T-cell (primary cell): Measurements from ENCODE around the gene TAF11. TPM values are rescaled to one million over a fixed set of nuclear protein-coding genes. Genes with fewer than 3 reads are reported as not detected.

Experiments used
- ATAC-seq, 4 experiments: fragments of 200-7000 bp in 3 of 4; fragments of 150-1000 bp in 1 of 4; cut with Tn5 transposase; replicated peaks in 1 of 4; 1 replicate in 3 of 4; 2 replicates in 1 of 4; pipeline ENCODE4 v1.10.0; 2021; ENCODE audit warnings: moderate library complexity in 3 of 4, mild to moderate bottlenecking in 2 of 4, moderate number of reproducible peaks in 1 of 4
- CTCF ChIA-PET, 2 donors: fragments of 300-600 bp; sonication (Branson Sonifier 250); formaldehyde crosslinking; loops; one replicate each; lab custom pipeline; 2022; ENCODE audit warnings: antibody characterized with exemption in 2 of 2; lab: Charles Lee
- POLR2A ChIA-PET, 2 donors: fragments of 300-600 bp; sonication (Branson Sonifier 250); formaldehyde crosslinking; loops; one replicate each; lab custom pipeline; 2022; ENCODE audit warnings: antibody characterized with exemption in 2 of 2; lab: Charles Lee
- DNase-seq, 35 experiments: peaks; one replicate each; pipeline versions ENCODE4 v3.0.0 to v3.0.0-alpha.2; 2013 to 2023
- H3K27ac ChIP-seq: one replicate; pipeline ENCODE4 v1.5.1; 2013; ENCODE audit warnings: low read length
- H3K27me3 ChIP-seq, 2 experiments: replicated peaks in 1 of 2; 1 replicate in 1 of 2; 2 replicates in 1 of 2; pipeline versions ENCODE4 v1.6.1 to v1.7.0; 2013; ENCODE audit warnings: low read length in 1 of 2, mixed read lengths in 1 of 2; ENCODE audit not compliant: control insufficient read depth in 2 of 2, insufficient read depth in 2 of 2; ENCODE audit errors: extremely low read depth in 1 of 2
- H3K36me3 ChIP-seq, 2 donors: 1 replicate in 1 of 2; 2 replicates in 1 of 2; pipeline versions ENCODE4 v1.6.1 to v1.7.0; 2013; ENCODE audit warnings: low read length in 1 of 2; ENCODE audit not compliant: control insufficient read depth in 2 of 2, insufficient read depth in 1 of 2; ENCODE audit errors: extremely low read depth in 1 of 2
- H3K4me1 ChIP-seq, 2 experiments: 1 replicate in 1 of 2; 2 replicates in 1 of 2; pipeline versions ENCODE4 v1.6.1 to v1.7.0; 2013; ENCODE audit warnings: low read length in 2 of 2, mixed read lengths in 1 of 2; ENCODE audit not compliant: insufficient read depth in 2 of 2, control insufficient read depth in 1 of 2; ENCODE audit errors: extremely low read depth in 1 of 2
- H3K4me3 ChIP-seq, 2 donors: 1 replicate in 1 of 2; 2 replicates in 1 of 2; pipeline versions ENCODE4 v1.5.1 to v1.7.0; 2013; ENCODE audit warnings: mild to moderate bottlenecking in 2 of 2, low read length in 1 of 2, moderate library complexity in 1 of 2; ENCODE audit not compliant: control insufficient read depth in 1 of 2; ENCODE audit errors: extremely low read depth in 1 of 2
- H3K9me3 ChIP-seq: 2 replicates; pipeline ENCODE4 v1.7.0; 2013
- H3K27ac Mint-ChIP-seq, 2 donors: one replicate each; pipeline ENCODE4 v1.8.0; 2020 to 2021; ENCODE audit warnings: mild to moderate bottlenecking in 2 of 2, mixed read lengths in 2 of 2
- H3K27me3 Mint-ChIP-seq, 2 donors: one replicate each; pipeline ENCODE4 v1.8.0; 2021 to 2022; ENCODE audit warnings: mixed read lengths in 2 of 2
- H3K36me3 Mint-ChIP-seq: one replicate; pipeline ENCODE4 v1.8.0; 2021; ENCODE audit warnings: mixed read lengths
- H3K4me1 Mint-ChIP-seq, 3 donors: one replicate each; pipeline ENCODE4 v1.8.0; 2020 to 2022; ENCODE audit warnings: mixed read lengths in 3 of 3, mild to moderate bottlenecking in 1 of 3
- H3K4me3 Mint-ChIP-seq, 3 donors: one replicate each; pipeline ENCODE4 v1.8.0; 2020 to 2022; ENCODE audit warnings: mild to moderate bottlenecking in 3 of 3, mixed read lengths in 3 of 3, moderate library complexity in 3 of 3
- H3K9me3 Mint-ChIP-seq, 3 donors: one replicate each; pipeline ENCODE4 v1.8.0; 2020 to 2022; ENCODE audit warnings: mixed read lengths in 3 of 3
- WGBS: methylation state at CpG from one replicate; pipeline ENCODE4 v1.1.5; 2013; ENCODE audit warnings: missing lambda C conversion rate; ENCODE audit not compliant: insufficient coverage; 5-methylcytosine and 5-hydroxymethylcytosine counted together
- total RNA-seq, 35 experiments: library from RNA in 6 of 35; stranded (reverse) in 6 of 35; fragments of 120-200 nt in 1 of 35; gene quantifications; one replicate each; pipeline versions ENCODE4 v1.2.1 to v1.2.4 and lab custom pipeline; 2013 to 2026

TAF11 gene
- total RNA-seq, 5 donors from 2014 or later (not counting 1 experiment from before 2014, with no cell fraction given) = 22.7 to 35.1 (median 25.7) TPM

GRCh38 chr6:34928220-34928619, 40.4 kb upstream of the TAF11 start:
- no peak overlapping the region for H3K27ac ChIP-seq
- ATAC-seq (no peak), DNase-seq (no peak)
- Mint-ChIP-seq H3K4me3 (no peak overlapping the region), H3K4me1 (peaks cover 4 to 19% (median 6%) of the 10 kb centered on the region in 3 donors), H3K36me3 (peaks cover 5% of the 10 kb centered on the region), H3K27me3 (no peaks in the 10 kb centered on the region), H3K27ac (no peak overlapping the region), H3K9me3 (no peaks in the 10 kb centered on the region)
- H3K4me3 ChIP-seq = no peak overlapping the region
- POLR2A ChIA-PET = no interaction called here
- H3K27me3 ChIP-seq = no peaks in the 10 kb centered on the region
- H3K36me3 ChIP-seq = no peaks in the 10 kb centered on the region
- WGBS = no CpG with 5 or more reads among the region's 3 CpGs
- CTCF ChIA-PET = no interaction called here
- H3K4me1 ChIP-seq = no peaks in the 10 kb centered on the region
- H3K9me3 ChIP-seq = no peaks in the 10 kb centered on the region

- no peaks in the 10 kb centered on the region for H3K9me3 ChIP-seq
- H3K27ac ChIP-seq = no peak overlapping the region
- H3K27me3 ChIP-seq = no peaks in the 10 kb centered on the region
- no peak overlapping the region for H3K4me3 ChIP-seq
- no peaks in the 10 kb centered on the region for H3K36me3 ChIP-seq
- H3K27me3 Mint-ChIP-seq = no peaks in the 10 kb centered on the region
- CTCF ChIA-PET = no interaction called here
- H3K9me3 Mint-ChIP-seq = no peaks in the 10 kb centered on the region
- no peaks in the 10 kb centered on the region for H3K4me1 ChIP-seq
- H3K4me3 Mint-ChIP-seq = no peak overlapping the region
- peaks cover 2% of the 10 kb centered on the region for H3K36me3 Mint-ChIP-seq
- H3K27ac Mint-ChIP-seq = no peak overlapping the region
- no peak for DNase-seq
- peaks cover 14% of the 10 kb centered on the region in 3 donors for H3K4me1 Mint-ChIP-seq
- ATAC-seq = no peak
- POLR2A ChIA-PET = no interaction called here
These were observed 38.8 kb upstream of the TAF11 start for GRCh38 chr6:34926655-34927054.

GRCh38 chr6:34924831-34925625, 37.2 kb upstream of the TAF11 start:
- CTCF ChIA-PET = interaction anchor here in 1 of 2 donors (0.6 kb wide), 1 partner anchor 734 kb away, joined by 3 read pairs; no protein-coding TSS in a partner anchor
- Mint-ChIP-seq H3K36me3 (no peaks in the 10 kb centered on the region), H3K9me3 (no peaks in the 10 kb centered on the region), H3K27ac (no peak overlapping the region), H3K4me1 (peaks cover 13 to 14% (median 14%) of the 10 kb centered on the region in 3 donors), H3K4me3 (no peak overlapping the region), H3K27me3 (no peaks in the 10 kb centered on the region)
- Histone ChIP-seq H3K27me3 (no peaks in the 10 kb centered on the region), H3K36me3 (no peaks in the 10 kb centered on the region), H3K27ac (no peak overlapping the region), H3K4me3 (no peak overlapping the region), H3K4me1 (no peaks in the 10 kb centered on the region), H3K9me3 (no peaks in the 10 kb centered on the region)
- POLR2A ChIA-PET = no interaction called here
- ATAC-seq (no peak), DNase-seq (no peak)
- WGBS = 99% methylated on average over 7 of the region's 9 CpGs

- ATAC-seq (peak in 1 of 4 experiments; percentile 41), DNase-seq (no peak)
- Histone ChIP-seq H3K9me3 (no peaks in the 10 kb centered on the region), H3K27ac (no peak overlapping the region), H3K4me3 (no peak overlapping the region), H3K27me3 (no peaks in the 10 kb centered on the region), H3K4me1 (no peaks in the 10 kb centered on the region), H3K36me3 (no peaks in the 10 kb centered on the region)
- Mint-ChIP-seq H3K4me1 (peaks cover 4 to 11% (median 10%) of the 10 kb centered on the region in 3 donors), H3K4me3 (no peak overlapping the region), H3K36me3 (peaks cover 6% of the 10 kb centered on the region), H3K27ac (no peak overlapping the region), H3K9me3 (no peaks in the 10 kb centered on the region), H3K27me3 (no peaks in the 10 kb centered on the region)
- ChIA-PET POLR2A (no interaction called here), CTCF (interaction anchor here in 1 of 2 donors (0.6 kb wide), 1 partner anchor 105 kb away, joined by 5 read pairs; no protein-coding TSS in a partner anchor)
- WGBS = 50% methylated on average over 1 of the region's 3 CpGs
These were observed 34.4 kb upstream of the TAF11 start for GRCh38 chr6:34922177-34922663.

- Mint-ChIP-seq H3K27me3 (no peaks in the 10 kb centered on the region), H3K9me3 (no peaks in the 10 kb centered on the region), H3K4me3 (no peak overlapping the region), H3K36me3 (peaks cover 6% of the 10 kb centered on the region), H3K27ac (no peak overlapping the region), H3K4me1 (peaks cover 0 to 10% (median 10%) of the 10 kb centered on the region in 3 donors)
- Histone ChIP-seq H3K4me1 (no peaks in the 10 kb centered on the region), H3K27me3 (no peaks in the 10 kb centered on the region), H3K27ac (no peak overlapping the region), H3K9me3 (no peaks in the 10 kb centered on the region), H3K36me3 (no peaks in the 10 kb centered on the region), H3K4me3 (no peak overlapping the region)
- ChIA-PET POLR2A (no interaction called here), CTCF (interaction anchor here in 1 of 2 donors (0.7 kb wide), 1 partner anchor 116 kb away, joined by 3 read pairs; no protein-coding TSS in a partner anchor)
- no peak for ATAC-seq
- WGBS = 93% methylated on average over 3 of the region's 4 CpGs
- no peak for DNase-seq
These were observed 32.3 kb upstream of the TAF11 start for GRCh38 chr6:34920097-34920496.

- Mint-ChIP-seq H3K27me3 (no peaks in the 10 kb centered on the region), H3K4me1 (peaks cover 0 to 10% (median 10%) of the 10 kb centered on the region in 3 donors), H3K4me3 (no peak overlapping the region), H3K36me3 (peaks cover 6% of the 10 kb centered on the region), H3K9me3 (no peaks in the 10 kb centered on the region), H3K27ac (no peak overlapping the region)
- no CpG with 5 or more reads among the region's 1 CpG for WGBS
- ChIA-PET CTCF (interaction anchor here in 1 of 2 donors (0.7 kb wide), 1 partner anchor 115 kb away, joined by 3 read pairs; no protein-coding TSS in a partner anchor), POLR2A (interaction anchor here in 1 of 2 donors (0.5 kb wide), 1 partner anchor 329 kb away, joined by 3 read pairs; no protein-coding TSS in a partner anchor)
- H3K27ac ChIP-seq = no peak overlapping the region
- no peak overlapping the region for H3K4me3 ChIP-seq
- no peaks in the 10 kb centered on the region for H3K36me3 ChIP-seq
- no peaks in the 10 kb centered on the region for H3K27me3 ChIP-seq
- no peaks in the 10 kb centered on the region for H3K9me3 ChIP-seq
- ATAC-seq (no peak), DNase-seq (no peak)
- H3K4me1 ChIP-seq = no peaks in the 10 kb centered on the region
These were observed 31.8 kb upstream of the TAF11 start for GRCh38 chr6:34919651-34920050.
